Adrenal gland (tissue), 12 donors: ENCODE measurements around the gene SPATS1. TPM values are rescaled to one million over a fixed set of nuclear protein-coding genes. Genes with fewer than 3 reads are reported as not detected.
"Not testable (repeated sequence)": the region's sequence is repeated elsewhere in the genome, so short reads cannot be mapped to it uniquely, and the experiment has no call there.

ENCODE experiments used
- DNase-seq, 7 donors: peaks; one replicate each; pipeline ENCODE4 v3.0.0-alpha.2; 2019 to 2020
- H3K27ac ChIP-seq, 5 donors: fragments of 200-600 bp; sonication (generic) in 4 of 5; 1 replicate in 3 of 5; 2 replicates in 2 of 5; pipeline versions ENCODE4 v1.5.1 to v1.8.0; 2016 to 2020; ENCODE audit warnings: mild to moderate bottlenecking in 1 of 5
- H3K27me3 ChIP-seq: fragments of 200-600 bp; 2 replicates; pipeline ENCODE4 v1.8.0; 2021
- H3K36me3 ChIP-seq, 2 donors: fragments of 200-600 bp; replicated peaks in 1 of 2; 1 replicate in 1 of 2; 2 replicates in 1 of 2; pipeline versions ENCODE4 v1.5.1 to v1.8.0; 2018 to 2022
- H3K4me1 ChIP-seq, 2 donors: fragments of 200-600 bp; replicated peaks in 1 of 2; 1 replicate in 1 of 2; 2 replicates in 1 of 2; pipeline versions ENCODE4 v1.5.1 to v1.8.0; 2018 to 2021
- H3K4me3 ChIP-seq, 4 donors: fragments of 200-600 bp; sonication (generic) in 3 of 4; one replicate each; pipeline ENCODE4 v1.5.1; 2016 to 2018
- H3K9me3 ChIP-seq, 3 donors: fragments of 200-600 bp; sonication (generic) in 1 of 3; replicated peaks in 1 of 3; 1 replicate in 2 of 3; 2 replicates in 1 of 3; pipeline versions ENCODE4 v1.5.1 to v1.8.0; 2016 to 2021
- POLR2A ChIP-seq, 2 donors: fragments of 450-650 bp; IDR thresholded peaks; one replicate each; pipeline ENCODE4 v1.6.1; 2017; ENCODE audit warnings: antibody characterized with exemption in 2 of 2, mild to moderate bottlenecking in 2 of 2, moderate library complexity in 1 of 2
- WGBS, 4 donors: extraction: QIAGEN DNeasy Blood & Tissue Kit in 2 of 4; methylation state at CpG; one replicate each; pipeline versions ENCODE4 v1.1.5 to v1.1.7; 2013 to 2017; 5-methylcytosine and 5-hydroxymethylcytosine counted together
- intact Hi-C, 2 donors: fragments of 100-400 bp; cut with DNase I; formaldehyde crosslinking; loops; one replicate each; pipeline versions ENCODE4 v1.14.1 to v1.15.0; 2022 to 2023
- polyA plus RNA-seq, 3 donors: library from polyadenylated mRNA; stranded (reverse); fragments of 200-250 nt in 2 of 3; fragments of 350-450 nt in 1 of 3; fragmentation: Illumina TruSeq in 1 of 3; extraction: RNeasy Lipid Tissue Mini Kit (QIAGEN cat#74804) in 1 of 3; gene quantifications; one replicate each; pipeline ENCODE4 v1.2.3, GENCODE V29; 2013 to 2014
- total RNA-seq, 9 donors: library from RNA; depleted of rRNA in 4 of 9; stranded (reverse); fragments of >200 nt in 4 of 9; fragments of 120-200 nt in 1 of 9; fragmentation: NEBNext Ultra II Directional in 1 of 9; extraction: Animal tissue kit (Norgen Biotek cat#: 25700) in 1 of 9; gene quantifications; one replicate each; pipeline versions ENCODE4 v1.1.0 to v1.2.4, GENCODE V29; 2013 to 2023
- TF ChIP-seq, protein P1 (sequence below), 6 experiments: fragments of 450-650 bp in 4 of 6; fragments of 200-600 bp in 2 of 6; sonication (generic) in 1 of 6; IDR thresholded peaks; 1 replicate in 5 of 6; 2 replicates in 1 of 6; pipeline versions ENCODE4 v1.5.1 to v1.8.0; 2016 to 2021; ENCODE audit warnings: antibody characterized with exemption in 6 of 6, mild to moderate bottlenecking in 2 of 6, moderate library complexity in 1 of 6
- donor health status: healthy with polysubstance abuse.
- donor health status: Bipolar disorder and iron deficiency.
- donor health status: DM: yes; HTN: yes; CAD: no.
- donor health status: DM: no; HTN: no; CAD: no.
- donor health status: DM: no; HTN: no; CAD: no.
- donor health status: DM: yes; HTN: yes; CAD: no.

SPATS1 gene
- total and polyA plus RNA-seq, 12 donors = 0.15 TPM; not detected in 11

DNA sequence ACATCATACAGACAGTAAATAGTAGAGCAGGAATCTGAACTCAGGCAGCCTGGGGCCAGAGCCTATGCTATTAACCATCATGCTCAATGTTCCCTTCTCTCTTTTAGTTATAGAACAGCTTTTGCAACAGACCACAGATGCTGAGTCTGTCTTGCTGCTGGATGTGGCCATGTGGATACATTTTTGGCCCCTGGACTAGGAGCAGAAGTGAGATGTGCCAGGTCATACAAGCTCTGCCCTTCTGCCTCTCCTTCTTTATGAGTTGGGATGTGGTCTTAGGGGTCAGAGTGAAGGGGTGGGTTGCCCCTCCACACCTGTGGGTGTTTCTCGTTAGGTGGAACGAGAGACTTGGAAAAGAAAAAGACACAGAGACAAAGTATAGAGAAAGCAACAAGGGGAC, 14.7 kb upstream of the SPATS1 start:
- peaks cover 7% of the 10 kb centered on the region for H3K27me3 ChIP-seq
- WGBS, 4 donors = 38 to 61% (median 52%) methylated on average over 2 of the region's 2 CpGs
- no peak overlapping the region for H3K27ac ChIP-seq
- no peak for TF ChIP-seq POLR2A (IDR thresholded peaks at IDR 0.05)
- TF ChIP-seq, protein P1, sequence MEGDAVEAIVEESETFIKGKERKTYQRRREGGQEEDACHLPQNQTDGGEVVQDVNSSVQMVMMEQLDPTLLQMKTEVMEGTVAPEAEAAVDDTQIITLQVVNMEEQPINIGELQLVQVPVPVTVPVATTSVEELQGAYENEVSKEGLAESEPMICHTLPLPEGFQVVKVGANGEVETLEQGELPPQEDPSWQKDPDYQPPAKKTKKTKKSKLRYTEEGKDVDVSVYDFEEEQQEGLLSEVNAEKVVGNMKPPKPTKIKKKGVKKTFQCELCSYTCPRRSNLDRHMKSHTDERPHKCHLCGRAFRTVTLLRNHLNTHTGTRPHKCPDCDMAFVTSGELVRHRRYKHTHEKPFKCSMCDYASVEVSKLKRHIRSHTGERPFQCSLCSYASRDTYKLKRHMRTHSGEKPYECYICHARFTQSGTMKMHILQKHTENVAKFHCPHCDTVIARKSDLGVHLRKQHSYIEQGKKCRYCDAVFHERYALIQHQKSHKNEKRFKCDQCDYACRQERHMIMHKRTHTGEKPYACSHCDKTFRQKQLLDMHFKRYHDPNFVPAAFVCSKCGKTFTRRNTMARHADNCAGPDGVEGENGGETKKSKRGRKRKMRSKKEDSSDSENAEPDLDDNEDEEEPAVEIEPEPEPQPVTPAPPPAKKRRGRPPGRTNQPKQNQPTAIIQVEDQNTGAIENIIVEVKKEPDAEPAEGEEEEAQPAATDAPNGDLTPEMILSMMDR (IDR thresholded peaks at IDR 0.05) = no peak
- no peaks in the 10 kb centered on the region for H3K9me3 ChIP-seq
- H3K36me3 ChIP-seq = no peaks in the 10 kb centered on the region
- intact Hi-C loops = no loop called here
- no peaks in the 10 kb centered on the region for H3K4me1 ChIP-seq
- DNase-seq = no peak
- H3K4me3 ChIP-seq = no peak overlapping the region

DNA sequence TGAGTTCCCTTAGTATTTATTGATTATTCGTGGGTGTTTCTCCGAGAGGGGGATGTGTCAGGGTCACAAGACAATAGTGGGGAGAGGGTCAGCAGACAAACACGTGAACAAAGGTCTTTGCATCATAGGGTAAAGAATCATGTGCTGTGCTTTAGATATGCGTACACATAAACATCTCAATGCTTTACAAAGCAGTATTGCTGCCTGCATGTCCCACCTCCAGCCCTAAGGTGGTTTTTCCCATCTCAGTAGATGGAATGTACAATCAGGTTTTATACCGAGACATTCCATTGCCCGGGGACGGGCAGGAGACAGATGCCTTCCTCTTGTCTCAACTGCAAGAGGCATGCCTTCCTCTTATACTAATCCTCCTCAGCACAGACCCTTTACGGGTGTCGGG, 14.2 kb upstream of the SPATS1 start:
- intact Hi-C loops, H3K4me3 ChIP-seq, H3K36me3 ChIP-seq, H3K4me1 ChIP-seq, H3K27ac ChIP-seq, H3K27me3 ChIP-seq, DNase-seq, H3K9me3 ChIP-seq: not testable (repeated sequence)
- WGBS, 4 donors = 25 to 37% (median 31%) methylated on average over 7 of the region's 9 CpGs

DNA sequence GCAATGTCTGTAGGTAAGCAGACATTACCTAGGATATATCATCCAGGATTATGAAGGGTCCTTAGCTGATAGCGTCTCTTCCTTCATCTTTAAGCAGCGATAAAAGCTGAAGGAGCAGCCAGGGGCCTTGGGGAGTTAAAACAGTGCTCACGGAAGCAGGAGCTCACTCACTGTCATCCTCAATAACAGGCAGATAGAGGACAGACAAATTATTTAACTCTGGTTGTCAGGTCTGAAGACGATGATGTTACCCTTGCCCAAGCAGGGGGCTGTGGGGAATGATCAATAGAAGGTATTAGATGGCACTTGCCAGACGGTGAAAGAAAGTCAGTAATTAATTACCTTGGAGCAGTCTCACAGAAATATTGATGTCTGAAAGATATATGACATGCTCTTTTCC, 12.6 kb upstream of the SPATS1 start:
- DNase-seq = no peak
- Histone ChIP-seq H3K4me3 (no peak overlapping the region), H3K27me3 (peaks cover 7% of the 10 kb centered on the region), H3K9me3 (no peaks in the 10 kb centered on the region), H3K27ac (no peak overlapping the region), H3K36me3 (no peaks in the 10 kb centered on the region), H3K4me1 (no peaks in the 10 kb centered on the region)
- TF ChIP-seq, protein P1 (IDR thresholded peaks at IDR 0.05) = no peak
- no peak for TF ChIP-seq POLR2A (IDR thresholded peaks at IDR 0.05)
- intact Hi-C loops = loop anchor here (10.0 kb wide), 3 partner anchors 155 to 225 kb away; partner anchors contain the start of gene CAPN11 (in 1 of the 2)
- 48 to 56% (median 51%) methylated on average over 5 of the region's 5 CpGs for WGBS, 4 donors

DNA sequence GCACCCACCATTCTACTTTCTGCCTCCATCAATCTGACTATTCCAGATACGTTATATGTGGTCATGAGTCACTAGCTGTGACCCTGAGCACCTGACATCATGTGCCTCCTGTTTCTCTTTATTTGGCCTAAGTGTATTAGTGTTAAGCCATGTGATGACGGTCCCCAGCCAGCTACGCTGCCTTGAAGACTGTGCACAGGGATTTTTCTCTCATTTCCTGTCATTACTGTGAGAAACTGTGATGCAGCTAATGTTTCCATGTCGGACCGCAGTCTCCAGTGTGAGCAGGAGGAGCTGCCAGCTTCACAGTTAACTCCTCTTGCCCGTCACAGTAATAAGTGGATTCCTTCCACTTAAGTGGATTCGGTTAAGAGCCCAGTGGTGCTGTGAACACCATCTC, 9.9 kb upstream of the SPATS1 start:
- H3K36me3 ChIP-seq = no peaks in the 10 kb centered on the region
- no peaks in the 10 kb centered on the region for H3K4me1 ChIP-seq
- intact Hi-C loops = loop anchor here (10.0 kb wide), 3 partner anchors 158 to 228 kb away; partner anchors contain the start of gene CAPN11 (in 1 of the 2)
- 51 to 55% (median 53%) methylated on average over 7 of the region's 7 CpGs for WGBS, 4 donors
- TF ChIP-seq, protein P1 (IDR thresholded peaks at IDR 0.05) = no peak
- TF ChIP-seq POLR2A (IDR thresholded peaks at IDR 0.05) = no peak
- H3K27ac ChIP-seq = no peak overlapping the region
- DNase-seq = no peak
- peaks cover 7% of the 10 kb centered on the region for H3K27me3 ChIP-seq
- no peaks in the 10 kb centered on the region for H3K9me3 ChIP-seq
- no peak overlapping the region for H3K4me3 ChIP-seq

DNA sequence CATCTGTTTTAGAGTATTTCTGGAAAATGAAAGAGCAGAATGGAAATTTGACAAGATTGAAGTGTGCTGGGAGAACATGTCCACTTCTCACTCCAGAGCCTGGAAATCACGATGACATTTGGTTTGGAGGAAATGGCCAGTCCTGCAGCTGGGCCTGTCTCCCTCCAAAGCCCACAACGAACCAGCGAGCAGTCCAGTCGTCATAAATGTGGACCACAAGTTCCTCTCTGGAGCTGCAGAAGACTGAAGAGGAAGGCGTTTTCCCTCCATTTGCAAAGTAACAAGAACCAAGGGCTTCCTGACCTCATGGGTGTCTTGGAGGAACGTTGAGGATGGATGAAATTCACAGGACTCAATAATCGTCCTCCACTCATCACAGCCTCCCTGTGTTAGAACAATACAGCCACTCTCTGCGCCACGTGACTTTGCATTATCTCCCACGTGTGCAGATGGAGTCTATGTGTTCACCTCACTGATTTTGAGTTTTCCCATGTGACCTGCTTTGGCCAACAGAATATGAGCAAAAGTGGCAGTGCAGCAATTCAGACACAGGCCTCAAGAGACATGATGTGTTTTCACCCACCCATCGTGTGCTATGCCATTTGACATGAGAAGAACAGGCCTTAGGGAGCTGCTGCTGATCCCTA, 9.1 kb upstream of the SPATS1 start:
- no peak for DNase-seq
- TF ChIP-seq POLR2A (IDR thresholded peaks at IDR 0.05) = no peak
- 68 to 77% (median 69%) methylated on average over 11 of the region's 11 CpGs for WGBS, 4 donors
- H3K27ac ChIP-seq = no peak overlapping the region
- intact Hi-C loops = loop anchor here (10.0 kb wide), 3 partner anchors 159 to 229 kb away; partner anchors contain the start of gene CAPN11 (in 1 of the 2)
- no peaks in the 10 kb centered on the region for H3K9me3 ChIP-seq
- no peaks in the 10 kb centered on the region for H3K36me3 ChIP-seq
- no peak overlapping the region for H3K4me3 ChIP-seq
- H3K4me1 ChIP-seq = no peaks in the 10 kb centered on the region
- peaks cover 7% of the 10 kb centered on the region for H3K27me3 ChIP-seq
